ENCODE data around the gene PTPRT. TPM values are rescaled to one million over a fixed set of nuclear protein-coding genes. Genes with fewer than 3 reads are reported as not detected.

Gene PTPRT
- total RNA-seq, 2 experiments from 2014 or later, result not detected

DNA sequence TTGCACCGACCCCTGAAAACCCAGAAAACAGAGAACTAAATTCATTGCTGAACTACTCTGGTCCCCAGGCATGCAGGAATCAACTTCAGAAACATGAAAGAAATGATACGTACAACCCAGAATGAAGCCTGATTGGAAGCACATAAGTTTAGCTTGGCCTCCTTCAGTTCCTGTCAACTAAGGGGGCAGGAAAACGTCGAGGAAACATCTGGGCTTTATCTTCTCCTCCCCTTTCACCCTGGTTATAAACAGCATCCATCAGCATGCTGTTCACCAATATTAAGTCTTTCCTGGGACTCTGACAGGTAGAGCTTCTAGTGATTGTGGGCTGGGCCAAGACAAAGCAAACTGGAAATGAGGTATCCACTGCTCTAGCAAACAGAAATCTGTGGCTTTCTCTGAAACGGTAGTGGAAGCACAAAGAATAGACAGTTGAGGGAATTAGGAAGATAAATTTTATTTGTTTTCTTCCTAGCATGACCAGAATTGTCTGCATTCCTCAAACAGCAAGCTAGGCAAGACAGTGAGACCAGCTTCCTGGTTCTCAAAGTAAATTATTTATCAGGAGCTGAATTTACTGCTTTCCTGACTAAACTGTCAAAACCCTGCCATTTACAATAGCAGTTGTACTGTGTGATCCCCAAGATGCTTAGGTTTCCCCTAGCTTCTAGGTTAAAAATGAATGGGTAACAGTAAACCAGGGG is 134.4 kb downstream of the PTPRT start:
- Mint-ChIP-seq H3K4me3 (no peak overlapping the region), H3K9me3 (peaks cover 2% of the 10 kb centered on the region), H3K27ac (no peak overlapping the region), H3K27me3 (no peaks in the 10 kb centered on the region), H3K4me1 (no peaks in the 10 kb centered on the region), H3K36me3 (no peaks in the 10 kb centered on the region)
- POLR2A ChIA-PET, result no interaction called here
- ATAC-seq (ENCODE audit: low read depth) (no peak), DNase-seq (no peak)

- no peak for DNase-seq
- H3K36me3 Mint-ChIP-seq, result no peaks in the 10 kb centered on the region
- H3K27me3 Mint-ChIP-seq, result no peaks in the 10 kb centered on the region
- no peak overlapping the region for H3K4me3 Mint-ChIP-seq
- ATAC-seq (ENCODE audit: low read depth), result no peak
- no peaks in the 10 kb centered on the region for H3K4me1 Mint-ChIP-seq
- no peak overlapping the region for H3K27ac Mint-ChIP-seq
- POLR2A ChIA-PET, result no interaction called here
- peaks cover 2% of the 10 kb centered on the region for H3K9me3 Mint-ChIP-seq
Observed at GRCh38 chr20:43052532-43052931, 137.2 kb downstream of the PTPRT start.

- Mint-ChIP-seq H3K36me3 (no peaks in the 10 kb centered on the region), H3K9me3 (peaks cover 4% of the 10 kb centered on the region), H3K27me3 (no peaks in the 10 kb centered on the region), H3K27ac (no peak overlapping the region), H3K4me1 (no peaks in the 10 kb centered on the region), H3K4me3 (no peak overlapping the region)
- ATAC-seq (ENCODE audit: low read depth), result no peak
- POLR2A ChIA-PET, result no interaction called here
- DNase-seq, result no peak
Observed at GRCh38 chr20:43046966-43047365, 142.7 kb downstream of the PTPRT start.

GRCh38 chr20:43043887-43044286 is 145.8 kb downstream of the PTPRT start:
- H3K27ac Mint-ChIP-seq, result no peak overlapping the region
- no peaks in the 10 kb centered on the region for H3K4me1 Mint-ChIP-seq
- peaks cover 4% of the 10 kb centered on the region for H3K9me3 Mint-ChIP-seq
- DNase-seq (no peak), ATAC-seq (ENCODE audit: low read depth) (no peak)
- POLR2A ChIA-PET, result no interaction called here
- H3K4me3 Mint-ChIP-seq, result no peak overlapping the region
- no peaks in the 10 kb centered on the region for H3K27me3 Mint-ChIP-seq
- no peaks in the 10 kb centered on the region for H3K36me3 Mint-ChIP-seq

DNA sequence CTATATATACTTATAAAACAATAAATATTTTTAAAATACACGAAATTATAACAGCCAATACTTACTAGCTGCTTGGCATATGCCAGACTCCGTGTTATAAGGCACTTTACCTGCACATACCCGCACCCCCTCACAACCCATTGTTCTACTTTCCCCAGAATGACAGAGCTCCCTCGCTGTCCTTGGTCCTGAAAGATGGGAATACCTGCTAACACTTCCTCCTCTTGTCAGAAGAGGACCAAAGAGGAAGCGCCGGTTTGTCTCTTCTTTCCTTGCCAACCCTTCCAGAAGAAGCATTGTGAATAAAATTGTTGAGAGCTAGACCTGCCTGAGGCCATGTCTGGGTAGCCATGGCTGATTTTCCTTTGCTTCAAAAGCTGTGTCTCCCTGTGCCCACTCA is 149.3 kb downstream of the PTPRT start:
- POLR2A ChIA-PET, result no interaction called here
- no peak for ATAC-seq (ENCODE audit: low read depth)
- Mint-ChIP-seq H3K27me3 (peaks cover 3% of the 10 kb centered on the region), H3K9me3 (no peaks in the 10 kb centered on the region), H3K27ac (no peak overlapping the region), H3K36me3 (no peaks in the 10 kb centered on the region), H3K4me1 (no peaks in the 10 kb centered on the region), H3K4me3 (no peak overlapping the region)
- no peak for DNase-seq

GRCh38 chr20:43037605-43038309 is 151.9 kb downstream of the PTPRT start:
- Mint-ChIP-seq H3K4me1 (no peaks in the 10 kb centered on the region), H3K27me3 (peaks cover 3% of the 10 kb centered on the region)
- POLR2A ChIA-PET, result no interaction called here

DNA sequence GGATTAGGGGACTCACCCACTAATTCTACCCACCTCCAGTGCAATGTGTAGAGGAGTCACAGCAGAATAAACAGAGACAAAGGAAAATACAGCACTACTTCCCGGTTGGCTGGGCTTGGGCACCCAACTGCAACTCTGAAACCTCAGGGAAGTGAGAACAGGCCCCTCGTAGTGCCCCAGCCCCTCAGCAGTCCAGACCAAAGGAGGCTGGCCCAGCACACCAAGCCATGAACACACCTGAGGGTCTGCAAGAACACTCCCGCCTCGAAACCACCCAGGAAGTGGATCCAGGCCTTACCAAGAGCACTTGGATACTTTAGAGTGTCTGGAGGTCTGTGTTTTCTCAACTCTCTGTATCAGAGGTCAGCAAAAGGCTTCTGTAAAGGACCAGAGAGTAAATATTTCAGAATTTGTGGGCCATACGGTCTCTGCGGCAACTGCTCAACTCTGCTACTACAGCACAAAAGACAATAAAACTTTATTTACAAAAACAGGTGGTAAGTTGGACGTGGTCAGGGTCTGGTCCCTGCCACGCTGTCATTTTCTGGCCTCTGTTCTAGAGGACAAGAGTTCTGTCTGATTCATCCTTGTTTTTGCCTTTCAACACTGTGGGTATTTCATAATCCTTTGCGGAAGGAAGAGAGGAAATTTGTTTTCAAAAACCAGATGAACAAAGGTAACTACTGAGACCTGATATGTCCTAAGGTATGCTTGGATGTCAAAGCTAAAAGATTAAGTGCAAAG is 154.6 kb downstream of the PTPRT start:
- DNase-seq (no peak), ATAC-seq (ENCODE audit: low read depth) (no peak)
- peaks cover 3% of the 10 kb centered on the region for H3K27me3 Mint-ChIP-seq
- no peaks in the 10 kb centered on the region for H3K4me1 Mint-ChIP-seq
- no peaks in the 10 kb centered on the region for H3K36me3 Mint-ChIP-seq
- H3K4me3 Mint-ChIP-seq, result no peak overlapping the region
- no peaks in the 10 kb centered on the region for H3K9me3 Mint-ChIP-seq
- H3K27ac Mint-ChIP-seq, result no peak overlapping the region
- POLR2A ChIA-PET, result no interaction called here

More at GRCh38 chr20:43037605-43038309, 151.9 kb downstream of the PTPRT start:
- Mint-ChIP-seq H3K36me3 (no peaks in the 10 kb centered on the region), H3K27ac (no peak overlapping the region), H3K9me3 (no peaks in the 10 kb centered on the region), H3K4me3 (no peak overlapping the region)
- no peak for DNase-seq
- ATAC-seq (ENCODE audit: low read depth), result no peak

DNA sequence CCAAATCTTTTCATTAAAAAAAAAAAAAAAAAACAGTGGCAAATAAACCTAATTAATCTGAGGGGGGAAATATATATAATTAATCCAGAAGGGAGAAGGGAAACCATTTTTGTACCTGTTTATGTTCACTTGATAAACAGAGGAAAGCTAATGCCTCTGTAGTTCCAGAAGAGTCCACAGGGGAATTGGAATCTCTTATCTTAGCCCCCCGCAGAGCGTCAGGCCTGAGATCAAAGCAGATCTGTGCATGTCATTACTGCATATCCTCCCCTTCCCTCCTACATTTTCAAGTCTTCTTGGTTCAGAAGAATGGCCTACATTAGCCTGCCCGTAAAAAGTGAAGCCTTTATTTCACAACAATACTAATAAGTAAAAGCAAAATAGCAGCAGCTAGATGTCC is 157.2 kb downstream of the PTPRT start:
- no peak for ATAC-seq (ENCODE audit: low read depth)
- POLR2A ChIA-PET, result no interaction called here
- DNase-seq, result no peak
- Mint-ChIP-seq H3K4me3 (no peak overlapping the region), H3K9me3 (no peaks in the 10 kb centered on the region), H3K27ac (no peak overlapping the region), H3K36me3 (no peaks in the 10 kb centered on the region), H3K27me3 (peaks cover 3% of the 10 kb centered on the region), H3K4me1 (no peaks in the 10 kb centered on the region)

DNA sequence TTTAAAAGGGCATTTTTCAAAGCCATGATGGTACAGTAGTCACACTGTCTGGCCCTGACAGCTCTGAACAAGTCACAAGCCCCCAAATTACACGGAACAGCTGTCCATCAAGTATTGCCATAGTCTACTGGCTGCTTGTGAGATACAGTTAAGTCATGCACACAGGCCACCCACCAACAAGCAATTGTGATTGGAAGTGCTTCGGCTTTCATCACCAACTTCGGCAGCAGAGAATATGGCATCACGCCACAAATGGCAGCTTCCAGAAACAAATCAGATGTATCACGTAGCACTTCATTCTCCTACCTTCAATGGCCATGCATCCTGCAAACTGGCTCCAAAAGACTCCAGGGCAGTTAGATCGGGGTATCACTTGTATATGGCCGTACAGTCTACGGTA is 160.5 kb downstream of the PTPRT start:
- H3K36me3 Mint-ChIP-seq, result no peaks in the 10 kb centered on the region
- DNase-seq (no peak), ATAC-seq (ENCODE audit: low read depth) (no peak)
- H3K9me3 Mint-ChIP-seq, result no peaks in the 10 kb centered on the region
- H3K27ac Mint-ChIP-seq, result no peak overlapping the region
- POLR2A ChIA-PET, result no interaction called here
- no peaks in the 10 kb centered on the region for H3K4me1 Mint-ChIP-seq
- H3K27me3 Mint-ChIP-seq, result no peaks in the 10 kb centered on the region
- no peak overlapping the region for H3K4me3 Mint-ChIP-seq

DNA sequence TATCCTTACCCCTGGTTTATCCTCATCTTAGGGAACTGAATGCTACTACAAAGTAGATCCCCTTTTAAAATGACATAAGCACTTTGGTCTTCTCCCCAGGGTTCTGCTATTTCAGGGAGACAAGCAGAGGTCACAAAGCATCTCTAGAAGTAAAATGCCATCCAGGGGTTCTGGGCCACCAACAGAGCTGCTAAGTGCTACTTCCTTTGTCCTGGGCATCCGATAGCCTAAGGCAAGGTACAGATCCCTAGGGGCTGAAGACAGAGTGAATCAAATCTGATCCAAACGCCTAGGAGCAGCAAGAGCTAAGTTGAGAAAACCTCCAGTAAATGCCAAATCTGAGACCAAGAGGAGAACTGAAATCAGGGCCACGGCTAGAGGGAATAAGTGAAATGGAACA is 161.2 kb downstream of the PTPRT start:
- H3K4me1 Mint-ChIP-seq, result no peaks in the 10 kb centered on the region
- no peak overlapping the region for H3K27ac Mint-ChIP-seq
- H3K4me3 Mint-ChIP-seq, result no peak overlapping the region
- peaks cover 1% of the 10 kb centered on the region for H3K9me3 Mint-ChIP-seq
- ATAC-seq (ENCODE audit: low read depth) (no peak), DNase-seq (no peak)
- POLR2A ChIA-PET, result no interaction called here
- H3K27me3 Mint-ChIP-seq, result no peaks in the 10 kb centered on the region
- no peaks in the 10 kb centered on the region for H3K36me3 Mint-ChIP-seq

DNA sequence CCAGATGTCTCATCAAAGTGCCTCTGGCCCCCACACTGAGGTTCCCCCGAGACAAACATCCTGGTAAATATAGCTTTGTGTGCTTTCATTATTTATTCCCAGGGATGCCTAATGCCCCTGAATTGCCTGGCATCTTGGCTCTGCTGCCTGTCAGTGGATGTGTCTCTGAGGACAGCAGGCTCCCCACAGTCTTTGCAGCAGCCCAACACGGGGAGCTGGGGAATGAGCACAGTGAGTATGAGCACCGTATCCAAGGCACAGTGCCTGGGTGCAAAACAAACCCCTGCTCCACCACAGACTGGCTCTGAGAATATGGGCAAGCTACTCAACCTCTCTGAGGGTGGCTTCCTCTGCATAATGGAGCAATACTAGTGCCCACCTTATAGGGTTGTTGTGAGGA is 165.9 kb downstream of the PTPRT start:
- POLR2A ChIA-PET, result no interaction called here
- no peak overlapping the region for H3K4me3 Mint-ChIP-seq
- no peak overlapping the region for H3K27ac Mint-ChIP-seq
- ATAC-seq (ENCODE audit: low read depth) (no peak), DNase-seq (no peak)
- H3K4me1 Mint-ChIP-seq, result no peaks in the 10 kb centered on the region
- no peaks in the 10 kb centered on the region for H3K27me3 Mint-ChIP-seq
- no peaks in the 10 kb centered on the region for H3K36me3 Mint-ChIP-seq
- peaks cover 2% of the 10 kb centered on the region for H3K9me3 Mint-ChIP-seq

- no peak overlapping the region for H3K27ac Mint-ChIP-seq
- H3K27me3 Mint-ChIP-seq, result no peaks in the 10 kb centered on the region
- ATAC-seq (ENCODE audit: low read depth), result no peak
- POLR2A ChIA-PET, result no interaction called here
- H3K9me3 Mint-ChIP-seq, result peaks cover 2% of the 10 kb centered on the region
- no peaks in the 10 kb centered on the region for H3K4me1 Mint-ChIP-seq
- H3K4me3 Mint-ChIP-seq, result no peak overlapping the region
- H3K36me3 Mint-ChIP-seq, result no peaks in the 10 kb centered on the region
- DNase-seq, result no peak
Observed at GRCh38 chr20:43022568-43022967, 167.1 kb downstream of the PTPRT start.

DNA sequence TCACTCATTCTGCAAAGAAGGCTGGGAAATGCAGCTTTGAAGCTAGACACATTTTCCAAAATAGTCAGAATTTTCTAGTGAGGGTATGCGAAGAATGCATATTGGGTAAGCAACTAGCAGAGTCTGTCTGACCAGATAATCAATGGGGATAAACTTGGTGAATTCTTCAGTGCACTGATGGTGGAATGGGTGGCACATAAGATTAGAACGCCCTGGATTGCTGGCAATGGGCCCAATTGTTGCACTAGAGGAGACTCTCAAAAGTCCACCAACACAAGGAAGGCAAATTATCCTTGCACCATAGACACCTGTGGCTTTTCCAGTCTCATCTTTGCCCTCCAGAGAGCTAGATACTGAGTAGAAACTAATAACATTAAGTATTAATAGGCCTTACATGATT is 167.6 kb downstream of the PTPRT start:
- no peaks in the 10 kb centered on the region for H3K27me3 Mint-ChIP-seq
- no peaks in the 10 kb centered on the region for H3K36me3 Mint-ChIP-seq
- POLR2A ChIA-PET, result no interaction called here
- no peak overlapping the region for H3K27ac Mint-ChIP-seq
- ATAC-seq (ENCODE audit: low read depth) (no peak), DNase-seq (no peak)
- H3K4me1 Mint-ChIP-seq, result no peaks in the 10 kb centered on the region
- H3K4me3 Mint-ChIP-seq, result no peak overlapping the region
- H3K9me3 Mint-ChIP-seq, result peaks cover 2% of the 10 kb centered on the region

Measured in activated naive CD8-positive, alpha-beta T cell treated with anti-CD3 and anti-CD28 coated beads, Interleukin-2, amount 10 ng/mL, durations not matched to agents 7 days and 5 days (primary cell).